ENCODE data around the gene GAGE12J.
"Not testable (repeated sequence)": the region's sequence is repeated elsewhere in the genome, so short reads cannot be mapped to it uniquely, and the experiment has no call there.

GAGE12J gene

DNA sequence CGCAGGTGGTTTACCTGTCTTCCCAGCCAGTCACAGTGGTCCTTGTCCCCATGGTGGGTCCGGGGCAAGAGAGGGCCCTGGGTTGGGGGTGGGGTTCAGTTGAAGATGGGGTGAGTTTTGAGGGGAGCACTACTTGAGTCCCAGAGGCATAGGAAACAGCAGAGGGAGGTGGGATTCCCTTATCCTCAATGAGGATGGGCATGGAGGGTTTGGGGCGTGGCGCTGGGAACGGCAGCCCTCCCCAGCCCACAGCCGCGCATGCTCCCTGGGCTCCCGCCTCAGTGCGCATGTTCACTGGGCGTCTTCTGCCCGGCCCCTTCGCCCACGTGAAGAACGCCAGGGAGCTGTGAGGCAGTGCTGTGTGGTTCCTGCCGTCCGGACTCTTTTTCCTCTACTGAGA is at the start of gene GAGE12J:
Gene GAGE12J, plus strand, starts transcription at position 301 of the 400 bp plus-strand sequence. CDS start 1,157 bp downstream, outside the sequence.
- DNase-seq (ENCODE audit: low read depth), result not testable (repeated sequence)

GRCh38 chrX:49272421-49272820 is 49.4 kb upstream of the GAGE12J start:
- DNase-seq (ENCODE audit: low read depth), result no peak

DNA sequence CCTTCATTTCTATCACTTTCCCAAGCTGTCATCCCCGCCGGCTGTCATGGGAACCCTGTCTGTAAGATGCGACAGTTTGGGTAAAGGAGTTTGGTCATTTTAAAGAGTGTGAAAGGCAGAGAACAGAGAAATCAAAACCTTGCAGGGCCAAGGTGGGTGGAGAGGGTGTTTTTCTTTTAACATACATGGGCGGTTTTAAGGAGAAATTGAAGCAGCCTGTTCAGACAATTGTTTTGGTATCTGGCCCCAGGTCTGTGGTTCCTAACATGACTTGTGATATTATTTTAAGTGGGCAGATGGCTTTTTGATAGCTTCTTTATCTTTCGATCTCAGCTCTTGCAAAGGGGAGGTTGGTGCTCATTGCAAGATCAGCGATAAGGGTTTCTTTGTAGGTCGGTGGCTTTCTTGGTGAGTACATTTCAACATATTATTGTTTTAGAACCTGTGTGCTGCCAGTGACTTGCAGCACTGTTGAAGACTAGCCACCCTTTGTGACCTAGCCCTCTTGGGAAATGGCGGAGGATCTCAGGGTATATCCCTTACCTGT is 48.6 kb upstream of the GAGE12J start:
- no peak for DNase-seq (ENCODE audit: low read depth)

- no peak for DNase-seq (ENCODE audit: low read depth)
These were observed 45.6 kb upstream of the GAGE12J start for GRCh38 chrX:49276207-49276606.

- peak; percentile 11 for DNase-seq (ENCODE audit: low read depth)
These were observed 44.9 kb upstream of the GAGE12J start for GRCh38 chrX:49276671-49277534.

DNA sequence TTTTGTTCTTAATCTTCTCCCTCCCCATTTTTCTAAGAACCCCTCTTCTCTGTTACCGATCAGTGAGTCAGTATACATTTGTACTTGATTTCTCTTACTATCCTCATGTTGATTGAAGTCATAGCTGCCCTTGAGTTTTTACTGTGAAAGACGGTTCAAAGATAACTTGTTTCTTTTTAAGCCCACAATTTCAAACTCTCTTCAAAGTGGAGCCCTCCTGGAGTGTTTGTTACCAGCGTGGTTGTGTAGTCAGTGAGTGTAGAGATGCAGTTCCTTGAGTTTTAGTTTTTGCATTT is 44.4 kb upstream of the GAGE12J start:
- DNase-seq (ENCODE audit: low read depth), result no peak

- no peak for DNase-seq (ENCODE audit: low read depth)
These were observed 43.8 kb upstream of the GAGE12J start for GRCh38 chrX:49278081-49278480.

DNA sequence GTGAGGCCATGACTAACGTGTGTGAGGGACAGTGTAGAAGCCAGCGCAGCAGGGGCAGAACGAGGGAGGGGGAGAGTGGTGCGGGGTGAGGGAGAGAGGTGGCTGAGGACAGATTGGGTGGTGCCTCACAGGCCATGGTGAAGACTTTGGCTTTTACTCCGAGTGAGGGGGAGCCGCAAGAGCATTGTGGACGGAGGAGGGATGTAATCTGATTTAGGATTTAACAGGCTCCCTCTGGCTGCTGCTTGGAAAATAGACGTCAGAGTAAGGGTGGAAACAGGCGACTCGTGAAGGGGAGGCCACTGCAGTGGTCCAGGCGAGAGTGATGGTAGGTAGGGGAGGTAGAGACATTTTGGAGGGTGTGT is 39.2 kb upstream of the GAGE12J start:
- peak; percentile 20 for DNase-seq (ENCODE audit: low read depth)

- no peak for DNase-seq (ENCODE audit: low read depth)
These were observed 37.6 kb upstream of the GAGE12J start for GRCh38 chrX:49284212-49284611.

DNA sequence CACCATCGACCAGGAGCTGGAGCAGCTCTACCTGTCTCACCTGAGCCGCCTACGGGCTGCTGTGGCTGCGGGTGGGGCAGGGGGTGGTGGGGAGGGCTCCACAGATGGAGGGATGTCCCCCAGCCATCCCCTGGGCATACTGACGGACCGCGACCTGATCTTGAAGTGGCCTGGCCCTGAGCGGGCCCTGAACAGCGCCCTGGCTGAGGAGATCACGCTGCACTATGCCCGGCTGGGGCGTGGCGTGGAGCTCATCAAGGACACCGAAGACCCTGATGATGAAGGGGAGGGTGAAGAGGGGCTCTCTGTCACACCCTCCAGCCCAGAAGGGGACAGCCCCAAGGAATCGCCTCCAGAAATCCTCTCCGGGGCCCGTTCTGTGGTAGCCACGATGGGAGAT is 35.7 kb upstream of the GAGE12J start:
- no peak for DNase-seq (ENCODE audit: low read depth)

DNA sequence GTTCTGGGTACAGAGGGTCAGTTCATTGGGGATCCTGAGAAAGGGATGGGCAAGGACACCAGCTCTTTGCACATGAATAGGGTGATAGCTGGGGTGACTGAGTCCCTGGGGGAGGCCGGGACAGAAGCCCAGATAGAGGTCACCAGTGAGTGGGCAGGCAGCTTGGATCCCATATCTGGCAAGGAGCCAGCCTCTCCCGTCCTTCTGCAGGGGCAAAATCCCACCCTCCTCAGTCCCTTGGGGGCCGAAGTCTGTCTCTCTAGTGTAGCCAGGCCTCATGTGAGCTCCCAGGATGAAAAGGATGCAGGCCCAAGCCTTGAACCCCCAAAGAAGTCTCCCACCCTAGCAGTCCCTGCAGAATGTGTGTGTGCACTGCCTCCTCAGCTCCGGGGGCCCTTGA is 35.3 kb upstream of the GAGE12J start:
- no peak for DNase-seq (ENCODE audit: low read depth)

- DNase-seq (ENCODE audit: low read depth), result no peak
These were observed 34.2 kb upstream of the GAGE12J start for GRCh38 chrX:49287665-49288064.

DNA sequence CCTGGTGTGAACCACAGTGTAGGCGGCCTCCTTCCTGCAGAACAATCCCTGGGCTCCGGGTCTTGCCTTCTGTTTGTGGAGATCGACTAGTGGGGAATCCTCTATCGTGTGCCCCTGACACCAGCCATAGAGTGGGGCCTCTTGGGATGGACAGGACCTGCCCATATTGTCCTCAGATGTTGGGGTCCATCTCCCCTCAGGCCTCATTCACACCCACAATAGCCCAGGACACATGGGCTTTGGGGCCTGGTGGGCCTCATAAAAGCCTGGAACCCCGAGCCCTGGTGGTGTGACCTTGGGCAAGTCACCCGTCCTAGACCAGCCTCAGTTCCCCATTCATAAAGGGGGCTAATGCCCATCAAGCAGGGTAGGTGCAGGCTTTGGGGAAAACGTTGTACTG is 31.6 kb upstream of the GAGE12J start:
- no peak for DNase-seq (ENCODE audit: low read depth)

- DNase-seq (ENCODE audit: low read depth), result peak; percentile 47
These were observed 30.1 kb upstream of the GAGE12J start for GRCh38 chrX:49291615-49292337.

- no peak for DNase-seq (ENCODE audit: low read depth)
These were observed 29.2 kb upstream of the GAGE12J start for GRCh38 chrX:49292400-49293362.

DNA sequence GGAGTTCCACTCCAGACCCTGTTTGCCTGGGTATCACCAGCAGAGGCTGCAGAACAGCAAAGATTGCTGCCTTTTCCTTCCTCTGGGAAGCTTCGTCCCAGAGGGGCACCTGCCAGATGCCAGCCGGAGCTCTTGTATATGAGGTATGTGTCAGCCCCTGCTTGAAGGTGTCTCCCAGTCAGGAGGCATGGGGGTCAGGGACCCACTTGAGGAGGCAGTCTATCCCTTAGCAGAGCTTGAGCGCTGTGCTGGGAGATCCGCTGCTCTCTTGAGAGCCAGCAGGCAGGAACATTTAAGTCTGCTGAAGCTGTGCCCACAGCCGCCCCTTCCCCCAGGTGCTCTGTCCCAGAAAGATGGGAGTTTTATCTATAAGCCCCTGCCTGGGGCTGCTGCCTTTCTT is 22.5 kb upstream of the GAGE12J start:
- DNase-seq (ENCODE audit: low read depth), result not testable (repeated sequence)

DNA sequence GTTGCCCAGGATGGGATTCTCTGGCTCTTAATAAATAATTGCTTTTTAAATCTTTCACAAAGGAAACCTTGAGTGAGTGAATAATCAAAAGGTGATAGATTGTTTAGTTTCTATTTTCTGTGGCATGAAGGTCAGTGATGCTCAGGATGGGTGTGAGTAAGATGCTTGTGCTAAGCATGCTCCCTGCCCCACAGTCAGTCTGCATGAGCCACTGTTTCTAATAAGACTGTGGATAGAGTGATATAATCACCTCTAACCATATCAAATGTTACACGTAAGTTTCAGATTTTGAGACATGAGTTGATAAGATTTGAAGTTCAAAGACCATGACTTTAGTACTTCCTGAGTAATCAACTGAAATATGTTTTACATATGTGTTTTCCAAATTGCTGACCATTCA is 21.1 kb upstream of the GAGE12J start:
- no peak for DNase-seq (ENCODE audit: low read depth)

- DNase-seq (ENCODE audit: low read depth), result no peak
These were observed 18.5 kb upstream of the GAGE12J start, which contains the start of gene GAGE10 for GRCh38 chrX:49303346-49303745. Gene GAGE10 (plus strand): TSS chrX:49303646. CDS start chrX:49304860, 1,214 bp downstream.

DNA sequence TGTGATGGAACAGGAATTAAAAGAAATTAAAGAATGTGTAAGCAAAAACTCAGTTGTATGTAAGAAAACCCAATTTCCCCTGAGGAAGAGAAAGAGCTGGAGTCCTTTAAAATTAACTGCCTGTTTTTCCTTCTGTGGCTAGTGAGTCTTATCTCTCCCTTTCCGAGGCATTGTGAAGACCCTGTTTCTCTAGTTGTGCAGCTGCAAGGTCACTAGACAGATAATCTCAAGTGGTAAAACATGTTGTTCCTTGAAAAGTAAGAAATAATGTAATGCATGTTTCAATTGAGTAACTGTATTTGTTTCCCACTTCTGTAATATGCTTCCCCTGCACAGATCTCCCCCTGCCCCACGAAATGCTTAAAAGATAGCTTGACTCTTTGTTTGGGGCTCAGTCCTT is 14.1 kb upstream of the GAGE12J start:
- DNase-seq (ENCODE audit: low read depth), result not testable (repeated sequence)

DNA sequence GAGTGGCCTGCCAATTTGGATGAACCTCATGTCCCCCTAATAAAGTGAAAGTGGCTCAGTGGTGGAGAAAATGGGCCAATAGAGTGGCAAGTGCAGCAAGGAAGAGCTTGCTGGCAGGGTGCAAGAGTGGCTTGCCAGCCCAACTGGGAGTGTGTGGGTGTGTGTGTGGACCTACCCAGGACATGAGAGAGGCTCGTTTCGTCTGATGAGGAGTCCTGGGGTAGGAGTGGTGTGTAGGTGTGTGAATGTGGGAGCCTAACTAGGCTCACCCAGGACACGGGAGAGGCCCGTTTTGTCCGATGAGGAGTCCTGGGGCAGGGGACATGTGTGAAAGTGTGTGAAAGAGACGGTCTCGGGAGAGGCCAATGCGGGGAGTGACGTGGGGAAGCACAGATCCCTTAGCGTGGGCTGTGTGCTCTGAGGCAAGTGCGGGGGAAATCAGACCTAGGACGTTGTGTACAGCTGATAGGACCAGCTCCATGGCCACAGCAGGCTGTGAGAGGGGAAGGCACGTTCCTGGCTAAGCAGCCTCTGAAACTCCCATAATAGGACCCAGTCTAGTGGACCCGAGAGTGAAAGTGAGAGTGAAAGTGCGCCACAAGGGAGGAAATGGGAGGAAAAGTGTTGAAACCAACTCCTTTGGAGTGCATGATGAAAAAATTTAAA is 13.1 kb upstream of the GAGE12J start:
- DNase-seq (ENCODE audit: low read depth), result peak; percentile 9

GRCh38 chrX:49309401-49309981 is 12.3 kb upstream of the GAGE12J start:
- peak; percentile 22 for DNase-seq (ENCODE audit: low read depth)

Measured in iris pigment epithelial cell (primary cell).